Suppressor macrophage treated with lipopolysaccharide for 1 hour (primary cell): Measurements from ENCODE around the gene MAGEA11.
"Not testable (repeated sequence)": the region's sequence is repeated elsewhere in the genome, so short reads cannot be mapped to it uniquely, and the experiment has no call there.

Experiments used
- DNase-seq, 3 donors: peaks; one replicate each; pipeline ENCODE4 v3.0.0-alpha.2; 2020 to 2022

The MAGEA11 gene

DNA sequence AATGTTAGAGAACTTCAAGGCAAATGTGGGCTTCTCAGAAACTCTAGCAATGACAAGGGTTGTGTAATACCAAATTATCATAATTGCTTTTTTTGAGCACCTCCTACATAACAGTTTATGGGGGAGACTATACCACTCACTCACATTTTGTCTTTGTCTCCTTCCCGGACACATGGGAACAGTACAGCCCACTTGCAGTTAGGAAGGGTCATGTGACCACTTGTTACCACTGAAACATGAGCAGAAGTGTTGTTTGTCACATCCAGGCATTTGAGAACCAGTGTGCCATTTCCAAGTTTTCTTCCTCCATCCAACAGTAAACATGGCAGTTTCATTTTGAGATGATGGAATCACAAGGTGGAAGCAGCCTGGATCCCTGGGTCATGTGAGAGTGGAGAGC is 6.9 kb downstream of the MAGEA11 start:
- DNase-seq: no peak

DNA sequence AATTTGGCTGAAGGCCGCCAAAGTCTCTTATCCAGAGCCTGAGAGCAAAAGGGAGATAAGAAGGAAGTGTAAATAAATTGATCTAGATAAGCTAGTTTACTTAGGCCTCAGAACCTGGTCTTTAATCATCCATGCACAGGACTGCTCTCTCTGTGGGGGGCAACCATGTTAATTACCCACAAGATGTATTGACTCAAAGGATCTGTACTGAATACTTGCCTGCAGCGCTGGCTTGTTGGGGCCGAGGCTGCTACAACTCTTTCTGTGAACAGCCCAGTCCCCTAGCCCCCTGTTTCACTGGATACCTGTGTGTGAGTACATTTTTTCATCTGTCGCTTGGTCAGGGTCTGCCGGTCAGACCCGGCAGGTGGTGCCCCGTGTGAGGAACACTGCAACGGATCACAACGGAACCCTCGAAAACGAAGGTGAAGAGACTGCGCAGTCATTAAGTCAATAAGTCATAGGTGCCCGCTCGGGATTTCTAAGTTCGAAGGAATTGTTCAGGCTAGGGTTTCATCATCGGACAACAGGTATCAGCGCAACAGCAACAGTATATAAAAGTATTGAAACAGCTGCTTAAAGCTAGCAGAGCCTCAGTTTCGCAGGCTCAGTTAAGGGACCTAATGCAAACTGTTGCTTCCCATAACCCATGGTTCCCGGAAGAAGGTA is 8.3 kb downstream of the MAGEA11 start:
- DNase-seq: no peak

DNA sequence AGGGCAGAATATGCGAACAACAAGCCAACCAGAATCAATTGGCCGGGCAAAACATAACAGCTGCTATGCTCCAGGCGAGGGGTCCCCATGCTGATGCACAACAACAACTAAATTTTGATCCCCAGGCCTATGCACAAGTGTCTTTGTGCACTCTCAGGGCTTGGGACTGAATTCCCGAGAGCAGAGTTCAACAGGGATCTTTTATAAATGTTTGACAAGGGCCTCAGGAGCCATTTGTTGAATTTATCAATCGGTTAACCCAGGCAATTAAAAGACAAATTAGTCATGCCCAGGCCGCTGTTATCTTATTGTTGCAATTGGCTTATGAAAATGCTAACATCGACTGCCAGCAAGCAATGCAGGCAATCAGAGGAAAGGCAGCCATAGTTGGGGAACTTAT is 9.4 kb downstream of the MAGEA11 start:
- DNase-seq: not testable (repeated sequence)

DNA sequence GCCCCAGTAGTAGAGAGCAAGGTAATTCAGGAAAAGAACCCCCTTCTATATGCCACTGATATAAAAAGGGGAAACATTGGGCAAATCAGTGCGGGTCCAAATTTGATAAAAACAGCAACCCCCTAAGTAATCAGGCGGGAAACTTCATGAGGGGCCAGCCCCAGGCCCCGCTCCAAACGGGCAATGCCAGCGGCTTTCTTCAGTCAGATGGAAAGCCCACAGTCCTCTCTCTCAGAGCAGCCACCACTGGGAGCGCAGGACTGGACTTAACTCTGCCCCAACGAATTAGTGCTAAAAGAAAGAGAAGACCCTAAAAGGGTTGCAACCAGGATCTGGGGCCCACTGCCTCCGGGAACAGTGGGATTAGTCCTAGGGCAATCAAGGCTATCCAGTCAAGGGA is 9.9 kb downstream of the MAGEA11 start:
- DNase-seq: no peak

DNA sequence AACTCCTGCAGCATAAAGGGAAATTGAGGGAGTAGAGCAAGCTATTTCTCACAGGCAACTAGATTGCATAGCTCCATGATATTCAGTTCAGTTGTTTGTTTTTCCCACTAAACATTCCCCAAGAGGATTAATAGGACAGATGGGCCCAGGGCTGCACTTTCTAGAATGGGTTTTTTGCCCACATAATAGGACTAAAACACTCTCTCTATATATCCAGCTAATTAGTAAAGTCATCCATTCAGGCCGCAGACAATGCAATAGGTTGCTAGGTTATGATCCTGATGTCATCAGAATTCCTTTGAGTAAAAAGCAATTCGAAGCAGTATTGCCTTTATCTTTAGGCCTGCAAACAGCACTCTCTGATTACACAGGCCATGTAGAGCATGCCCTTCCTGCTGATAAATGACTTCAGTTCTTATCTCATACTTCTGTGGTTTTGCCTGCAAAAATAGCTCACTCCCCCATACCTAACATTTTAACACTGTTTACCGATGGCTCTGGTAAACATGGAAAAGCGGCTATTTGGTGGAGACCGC is 11.8 kb downstream of the MAGEA11 start:
- DNase-seq: not testable (repeated sequence)

DNA sequence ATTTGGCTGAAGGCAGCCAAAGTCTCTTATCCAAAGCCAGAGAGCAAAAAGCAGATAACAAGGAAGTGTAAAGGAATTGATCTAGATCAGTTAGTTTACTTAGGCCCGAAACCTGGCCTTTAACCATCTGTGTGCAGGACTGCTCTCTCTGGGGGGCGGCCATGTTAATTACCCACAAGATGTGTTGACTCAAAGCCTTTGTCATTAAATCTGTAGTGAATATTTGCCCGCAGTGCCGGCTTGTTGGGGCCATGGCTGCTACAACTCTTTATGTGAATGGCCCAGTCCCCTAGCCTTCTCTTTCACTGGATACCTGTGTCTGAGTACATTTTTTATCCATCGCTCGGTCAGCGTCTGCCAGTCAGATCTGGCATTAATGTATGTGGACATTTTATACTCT is 15.4 kb downstream of the MAGEA11 start:
- not testable (repeated sequence) for DNase-seq

DNA sequence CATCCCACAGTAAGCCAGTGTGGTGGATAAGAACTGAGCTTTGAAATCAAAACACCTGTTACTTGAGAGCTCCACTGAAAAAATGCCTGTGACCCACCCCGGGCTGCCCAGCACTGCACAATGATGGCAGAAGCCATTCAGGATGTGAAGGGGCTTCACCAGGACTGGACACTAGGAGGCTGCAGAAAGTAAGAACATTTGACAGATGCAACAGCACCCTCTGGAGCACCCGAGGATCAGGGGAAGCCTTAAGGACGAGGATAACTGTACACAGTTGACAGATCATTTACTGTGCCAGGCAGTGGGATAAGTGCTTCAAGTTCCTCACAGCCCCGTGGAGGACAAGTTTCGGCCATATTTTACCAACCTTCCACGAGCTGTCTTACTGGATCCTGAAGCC is 30.4 kb downstream of the MAGEA11 start:
- DNase-seq: not testable (repeated sequence)

DNA sequence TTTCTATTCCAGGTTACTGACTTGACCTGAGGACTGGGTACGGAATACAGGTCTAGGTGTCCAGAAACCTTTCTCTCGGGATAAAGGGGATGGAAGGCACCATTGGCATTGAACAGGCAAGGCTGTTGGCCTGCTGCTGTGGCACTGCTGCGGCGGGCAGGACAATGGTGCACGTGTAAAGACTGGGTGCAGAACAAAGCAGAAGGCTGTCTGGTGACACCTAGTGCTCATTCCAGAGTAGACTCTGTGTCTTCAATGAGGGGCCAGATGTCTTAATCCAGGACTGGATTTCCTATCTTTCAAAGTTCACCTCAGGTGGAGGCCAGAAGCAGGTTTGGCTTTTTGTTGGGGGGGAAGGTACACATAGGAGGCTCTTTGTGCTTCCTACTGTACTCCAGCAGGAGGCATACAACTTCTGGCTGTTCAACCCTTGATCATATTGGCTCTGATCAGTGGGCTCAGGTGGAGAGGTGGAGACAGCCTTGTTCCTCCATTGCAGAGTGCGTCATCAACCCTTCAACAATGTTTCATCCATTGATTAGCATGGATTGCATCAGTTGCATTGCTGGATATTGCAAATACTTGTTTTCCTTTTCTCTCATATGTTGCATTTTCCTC is 34.6 kb downstream of the MAGEA11 start:
- DNase-seq: not testable (repeated sequence)

DNA sequence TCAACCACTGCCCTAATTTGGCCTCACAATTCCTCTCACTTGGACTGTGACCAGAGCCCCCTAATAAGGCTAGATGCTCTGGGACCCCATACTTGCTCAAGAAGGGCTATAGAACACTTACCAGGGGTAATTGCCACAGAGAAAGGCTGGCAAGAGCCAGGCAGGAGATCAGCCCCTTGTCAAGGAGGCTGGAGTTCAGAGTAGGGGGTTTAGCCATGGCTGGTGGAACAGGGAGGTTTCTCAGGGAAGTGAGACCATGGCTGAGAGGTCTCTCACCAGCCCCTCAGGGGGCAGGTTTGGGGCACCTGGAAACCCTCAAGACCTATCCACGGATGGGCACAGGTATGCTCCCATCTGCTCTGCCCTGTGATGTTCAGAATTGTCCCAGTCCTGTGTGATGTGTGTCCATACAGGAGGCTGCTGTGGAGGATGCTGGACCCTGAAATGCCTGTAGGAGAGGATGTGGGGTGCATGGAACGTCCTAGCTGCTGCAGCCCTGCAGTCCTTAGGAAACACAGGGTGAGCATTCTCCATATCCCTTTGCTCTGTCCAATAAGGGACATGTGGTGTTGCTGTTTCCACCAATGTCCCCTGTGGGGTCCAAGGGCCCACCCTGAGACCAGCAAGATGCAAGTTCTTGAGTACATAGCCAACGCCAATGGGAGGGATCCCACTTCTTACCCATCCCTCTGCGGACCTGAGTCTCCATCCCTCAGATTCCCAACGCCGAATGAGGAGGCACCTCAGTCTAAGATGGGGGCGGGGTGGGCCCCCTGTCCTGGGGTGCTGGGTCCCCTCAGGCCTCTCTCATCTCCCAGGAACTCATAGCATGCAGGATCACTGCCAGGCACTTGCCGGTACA is 45.6 kb downstream of the MAGEA11 start:
- no peak for DNase-seq

DNA sequence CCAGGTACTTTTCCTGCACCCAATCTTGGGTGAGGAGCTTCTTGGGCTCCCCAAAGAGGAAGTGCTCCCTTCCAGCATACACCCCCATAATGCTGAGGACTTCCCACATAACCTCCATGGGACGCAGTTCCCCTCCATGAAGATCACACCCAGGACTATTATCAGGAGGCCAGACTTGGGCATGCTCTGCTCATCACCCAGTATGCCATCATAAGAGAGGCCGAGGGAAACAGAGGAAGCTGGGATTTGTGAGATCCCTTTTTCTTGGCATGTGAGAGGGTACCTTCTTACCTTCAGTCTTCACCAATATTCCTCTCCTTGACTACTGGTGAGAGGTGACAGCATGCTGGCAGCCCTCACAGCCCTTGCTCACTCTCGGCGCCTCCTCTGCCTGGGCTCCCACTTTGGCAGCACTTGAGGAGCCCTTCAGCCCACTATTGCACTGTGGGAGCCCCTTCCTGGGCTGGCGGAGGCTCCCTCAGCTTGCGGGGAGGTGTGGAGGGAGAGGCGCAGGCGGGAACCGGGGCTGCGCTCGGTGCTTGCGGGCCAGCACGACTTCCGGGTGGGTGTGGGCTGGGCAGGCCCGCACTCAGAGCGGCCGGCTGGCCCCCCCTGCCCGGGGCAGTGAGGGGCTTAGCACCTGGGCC is 46.3 kb downstream of the MAGEA11 start:
- DNase-seq: no peak

DNA sequence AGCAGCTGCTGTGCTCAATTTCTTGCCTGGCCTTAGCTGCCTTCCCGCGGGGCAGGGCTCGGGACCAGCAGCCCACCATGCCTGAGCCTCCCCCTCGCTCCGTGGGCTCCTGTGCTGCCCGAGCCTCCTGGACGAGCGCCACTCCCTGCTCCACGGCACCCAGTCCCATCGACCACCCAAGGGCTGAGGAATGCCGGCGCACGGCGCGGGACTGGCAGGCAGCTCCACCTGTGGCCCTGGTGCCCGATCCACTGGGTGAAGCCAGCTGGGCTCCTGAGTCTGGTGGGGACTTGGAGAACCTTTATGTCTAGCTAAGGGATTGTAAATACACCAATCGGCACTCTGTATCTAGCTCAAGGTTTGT is 46.8 kb downstream of the MAGEA11 start:
- DNase-seq: not testable (repeated sequence)

DNA sequence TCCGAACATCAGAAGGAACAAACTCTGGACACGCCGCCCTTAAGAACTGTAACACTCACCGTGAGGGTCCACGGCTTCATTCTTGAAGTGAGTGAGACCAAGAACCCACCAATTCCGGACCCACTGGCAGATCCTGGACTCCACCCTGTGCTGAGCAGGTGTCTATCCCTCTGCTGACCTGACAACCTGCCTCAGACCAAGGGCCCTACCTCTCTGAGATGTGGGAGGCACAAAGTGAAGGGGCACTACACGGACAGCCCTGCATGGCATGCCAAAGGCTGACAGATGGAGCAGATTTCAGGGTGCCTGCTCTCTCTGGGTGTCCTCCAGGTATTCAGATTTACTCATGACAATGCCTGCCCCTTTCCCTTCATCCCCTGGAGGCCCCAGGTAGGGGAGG is 48.0 kb downstream of the MAGEA11 start:
- DNase-seq: no peak

DNA sequence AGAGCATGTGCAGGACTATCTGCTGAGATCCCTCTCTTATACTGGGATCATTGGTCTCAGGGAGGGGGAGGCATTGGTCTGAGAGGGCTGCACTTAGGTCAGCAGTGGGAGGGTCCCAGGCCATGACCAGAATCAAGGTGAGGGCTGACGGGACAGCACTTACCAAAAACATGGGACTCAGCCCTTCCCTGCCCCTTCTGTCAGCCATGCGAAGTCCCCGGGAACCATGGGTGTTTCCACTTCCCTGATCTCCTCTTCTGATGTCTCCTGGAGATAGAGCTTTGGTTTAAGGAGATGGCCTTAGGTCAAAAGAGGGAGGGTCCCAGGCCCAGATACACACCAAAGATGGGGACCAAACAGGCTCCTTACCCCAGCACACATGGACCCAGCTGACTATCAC is 49.1 kb downstream of the MAGEA11 start:
- DNase-seq: no peak

DNA sequence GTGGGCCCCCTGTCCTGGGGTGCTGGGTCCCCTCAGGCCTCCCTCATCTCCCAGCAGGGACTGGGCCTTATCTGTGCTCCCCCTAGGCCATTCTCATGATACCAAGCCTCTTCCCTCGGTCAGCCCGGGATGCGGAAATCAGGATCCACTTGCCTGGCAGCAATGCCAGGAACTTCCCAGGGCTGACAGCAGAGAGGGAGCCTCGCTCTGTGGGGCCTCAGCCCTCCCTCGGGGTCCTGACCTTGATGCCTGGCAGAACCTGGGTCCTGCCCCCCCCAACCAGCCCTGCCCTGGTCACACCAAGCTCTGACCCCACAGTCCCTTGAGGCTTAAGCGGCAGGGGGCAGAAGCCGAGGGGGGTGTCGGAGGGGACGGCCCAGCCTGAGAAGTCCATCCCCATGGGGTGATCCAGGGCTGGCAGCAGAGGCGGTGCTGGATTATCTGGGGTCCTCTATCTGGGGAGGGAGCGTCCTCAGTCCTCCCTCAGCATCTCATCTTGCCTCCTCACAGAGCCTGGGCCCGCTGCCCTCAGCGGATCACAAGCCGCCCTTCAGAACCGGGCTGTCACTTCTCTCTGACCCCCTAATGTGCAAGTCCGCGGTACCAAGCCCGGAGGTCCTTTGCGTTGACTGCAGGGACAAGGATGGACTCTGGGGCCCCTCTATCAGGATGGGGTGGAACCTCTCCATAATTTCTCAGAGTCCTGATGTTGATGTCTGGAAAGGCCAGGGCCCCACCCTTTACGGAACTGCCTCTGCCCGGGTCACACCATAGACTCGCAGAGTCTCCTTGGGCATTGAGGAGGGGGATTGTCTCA is 50.2 kb downstream of the MAGEA11 start:
- DNase-seq: not testable (repeated sequence)

DNA sequence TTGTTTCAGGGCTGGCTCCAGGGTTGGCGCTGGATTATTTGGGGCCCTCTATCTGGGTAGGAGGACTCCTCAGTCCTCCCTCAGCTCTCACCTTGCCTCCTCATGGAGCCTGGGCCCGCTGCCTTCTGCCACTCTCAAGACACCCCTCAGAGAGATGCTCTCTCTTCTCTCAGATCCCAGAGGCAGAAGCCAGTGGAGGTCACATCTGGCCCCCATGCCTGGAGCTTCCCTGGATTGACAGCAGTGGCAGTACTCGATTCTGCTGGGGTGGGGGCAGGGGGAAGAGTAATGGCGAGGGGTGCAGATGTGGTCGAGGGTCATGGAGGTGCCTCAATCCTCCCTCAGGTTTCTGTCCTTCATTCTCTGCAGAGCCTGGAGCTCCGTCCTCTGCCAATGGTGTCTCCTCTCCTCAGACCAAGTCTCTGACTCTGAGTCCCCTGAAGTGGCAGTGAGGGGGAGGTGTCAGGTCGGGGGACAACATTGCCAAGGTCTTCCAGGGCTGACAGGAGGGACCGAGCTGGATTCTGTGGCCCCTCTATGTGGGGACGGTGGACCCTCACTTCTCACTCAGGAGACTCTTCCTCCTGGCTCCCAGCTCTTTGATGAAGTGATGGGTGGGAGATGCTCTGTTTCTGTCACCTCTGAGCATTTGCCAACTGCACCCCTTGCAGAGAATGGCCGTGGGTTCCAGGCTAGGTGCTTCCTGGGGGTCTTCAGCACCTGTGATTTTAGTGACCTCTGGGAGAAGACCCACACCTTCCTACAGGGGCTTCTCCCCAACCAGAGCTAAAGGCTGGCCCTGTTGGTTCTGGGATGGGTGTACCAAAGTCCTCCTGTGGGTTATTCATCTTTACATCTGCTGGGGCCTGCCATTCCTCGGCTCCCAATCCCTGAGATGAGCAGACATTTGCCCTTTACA is 51.1 kb downstream of the MAGEA11 start:
- no peak for DNase-seq
